K562 (cell line): ENCODE measurements around the gene LRP1-AS. TPM values are rescaled to one million over a fixed set of nuclear protein-coding genes. Genes with fewer than 3 reads are reported as not detected.

Source experiments
- ATAC-seq: fragments of 200-7000 bp; cut with Tn5 transposase; 3 replicates; pipeline ENCODE4 v1.9.1; 2020; ENCODE audit warnings: moderate library complexity
- BruUV-seq: library from RNA; stranded (reverse); fragments of 400-500 nt; replicated peaks from 2 replicates; lab custom pipeline; 2021; lab: Mats Ljungman, UMichigan
- CTCF ChIA-PET: fragments of 300-600 bp; formaldehyde crosslinking; extraction: SDS; loops from one replicate; lab custom pipeline; 2021; ENCODE audit warnings: low intra/inter-chr PET ratio; lab: Yijun Ruan, JAX
- POLR2A ChIA-PET: fragments of 300-600, 350-650 bp; sonication (Branson Sonifier 250); formaldehyde crosslinking; extraction: SDS; loops from one replicate; lab custom pipeline; 2021; ENCODE audit warnings: antibody characterized with exemption, inconsistent platforms; lab: Yijun Ruan, JAX
- DNase-seq, 4 experiments: peaks; one replicate each; pipeline versions ENCODE4 v3.0.0 to v3.0.0-alpha.2; 2011 to 2018; ENCODE audit warnings: low spot score in 3 of 4, mixed read lengths in 3 of 4; ENCODE audit errors: extremely low read depth in 1 of 4
- FAIRE-seq: peaks from 2 replicates; lab custom pipeline; 2011; peaks lifted over from hg19 to GRCh38; lab: Jason Lieb, UNC
- H2AFZ ChIP-seq: 2 replicates; pipeline ENCODE4 v1.6.0; 2011; ENCODE audit warnings: low read depth, low read length, control low read depth, inconsistent platforms
- H3K27ac ChIP-seq: fragments of 200-600 bp; 3 replicates; pipeline ENCODE4 v1.8.0; 2011; ENCODE audit warnings: low read depth, mild to moderate bottlenecking, control low read depth, inconsistent platforms, low read length, moderate library complexity, mixed read lengths; ENCODE audit errors: extremely low read depth
- H3K27me3 ChIP-seq, 2 experiments: fragments of 300-600 bp in 1 of 2; 2 replicates in 1 of 2; 3 replicates in 1 of 2; pipeline versions ENCODE4 v1.6.0 to v1.8.0; 2011; ENCODE audit warnings: inconsistent platforms in 2 of 2, low read length in 2 of 2, mild to moderate bottlenecking in 1 of 2, mixed read lengths in 1 of 2, moderate library complexity in 1 of 2; ENCODE audit not compliant: control insufficient read depth in 2 of 2, insufficient read depth in 2 of 2
- H3K36me3 ChIP-seq: fragments of 300-600 bp; 3 replicates; pipeline ENCODE4 v1.8.0; 2011; ENCODE audit warnings: mild to moderate bottlenecking, low read length, inconsistent platforms; ENCODE audit not compliant: control insufficient read depth, insufficient read depth
- H3K4me1 ChIP-seq, 2 experiments: fragments of 200-600 bp in 1 of 2; replicated peaks in 1 of 2; 2 replicates in 1 of 2; 3 replicates in 1 of 2; pipeline versions ENCODE4 v1.5.1 to v1.8.0; 2011; ENCODE audit warnings: inconsistent platforms in 2 of 2, low read length in 2 of 2, mild to moderate bottlenecking in 1 of 2, mixed read lengths in 1 of 2, moderate library complexity in 1 of 2; ENCODE audit not compliant: control insufficient read depth in 2 of 2, insufficient read depth in 2 of 2
- H3K4me2 ChIP-seq: 2 replicates; pipeline ENCODE4 v1.6.1; 2011; ENCODE audit warnings: low read length, control low read depth, inconsistent platforms, mixed read lengths; ENCODE audit not compliant: insufficient read depth
- H3K4me3 ChIP-seq: fragments of 200-600 bp; sonication (generic), shearing (Covaris generic); 2 replicates; pipeline ENCODE4 v1.5.1; 2016; ENCODE audit warnings: control low read depth, inconsistent platforms
- H3K79me2 ChIP-seq: fragments of 200-600 bp; 3 replicates; pipeline ENCODE4 v1.8.0; 2011; ENCODE audit warnings: low read length, inconsistent platforms; ENCODE audit not compliant: control insufficient read depth, insufficient read depth
- H3K9ac ChIP-seq, 2 experiments: 2 replicates each; pipeline versions ENCODE4 v1.6.0 to v1.6.1; 2011; ENCODE audit warnings: low read depth in 2 of 2, low read length in 2 of 2, control low read depth in 1 of 2, inconsistent platforms in 1 of 2, mild to moderate bottlenecking in 1 of 2, mixed read lengths in 1 of 2; ENCODE audit not compliant: insufficient read depth in 1 of 2
- H3K9me1 ChIP-seq: one replicate; pipeline ENCODE4 v1.6.0; 2011; ENCODE audit warnings: inconsistent platforms, mild to moderate bottlenecking, low read length, moderate library complexity; ENCODE audit not compliant: control insufficient read depth, insufficient read depth
- H3K9me3 ChIP-seq: replicated peaks from 2 replicates; pipeline ENCODE4 v1.5.1; 2011; ENCODE audit warnings: low read depth, low read length, inconsistent platforms; ENCODE audit not compliant: control insufficient read depth, insufficient read depth
- H4K20me1 ChIP-seq: replicated peaks from 2 replicates; pipeline ENCODE4 v1.6.1; 2011; ENCODE audit warnings: low read length, inconsistent platforms, mixed read lengths; ENCODE audit not compliant: control insufficient read depth, insufficient read depth
- BACH1 ChIP-seq: fragments of 200-800 bp; sonication (Bioruptor generic); IDR thresholded peaks from 2 replicates; pipeline ENCODE4 v1.6.1; 2016; ENCODE audit warnings: missing genetic modification characterization, missing compliant biosample characterization
- CBFA2T2 ChIP-seq: fragments of 450-650 bp; conservative IDR thresholded peaks from 2 replicates; pipeline ENCODE4 v1.6.1; 2017; ENCODE audit warnings: mild to moderate bottlenecking
- CHD2 ChIP-seq: IDR thresholded peaks from 2 replicates; pipeline ENCODE4 v1.6.1; 2011; ENCODE audit warnings: low read depth, low read length
- CHD4 ChIP-seq: fragments of 200-600 bp; sonication (generic); IDR thresholded peaks from 3 replicates; pipeline ENCODE4 v1.6.1; 2012; ENCODE audit warnings: low read depth, mild to moderate bottlenecking, mixed read lengths, low read length, inconsistent platforms; ENCODE audit not compliant: insufficient read depth, insufficient replicate concordance, poor library complexity, severe bottlenecking
- CSDE1 ChIP-seq, 2 experiments: fragments of 450-650 bp; IDR thresholded peaks; 2 replicates each; pipeline ENCODE4 v1.6.1; 2016; ENCODE audit warnings: mild to moderate bottlenecking in 1 of 2
- DACH1 ChIP-seq: fragments of 450-650 bp; IDR thresholded peaks from 2 replicates; pipeline ENCODE4 v1.6.1; 2018; ENCODE audit not compliant: partially characterized antibody
- FOXA3 ChIP-seq, 2 experiments: fragments of 450-650 bp in 1 of 2; sonication (generic) in 1 of 2; formaldehyde crosslinking; IDR thresholded peaks in 1 of 2; conservative IDR thresholded peaks in 1 of 2; 2 replicates each; pipeline versions ENCODE4 v1.4.0 to v1.8.0; 2020 to 2022; ENCODE audit warnings: mild to moderate bottlenecking in 2 of 2, missing genetic modification reagents in 1 of 2
- GATA2 ChIP-seq: sonication (generic); formaldehyde crosslinking; IDR thresholded peaks from 2 replicates; pipeline ENCODE4 v1.4.0; 2020; ENCODE audit warnings: mild to moderate bottlenecking, missing genetic modification reagents
- HNRNPL ChIP-seq: fragments of 200-400 bp; formaldehyde crosslinking; IDR thresholded peaks from 2 replicates; pipeline ENCODE4 v1.6.1; 2017; ENCODE audit warnings: low read depth, mild to moderate bottlenecking, low read length
- KAT2B ChIP-seq: IDR thresholded peaks from one replicate; pipeline ENCODE4 v1.6.1; 2012; ENCODE audit warnings: low read depth, mild to moderate bottlenecking, control low read depth, inconsistent platforms, low read length, moderate library complexity
- LEF1 ChIP-seq: fragments of 450-650 bp; IDR thresholded peaks from 2 replicates; pipeline ENCODE4 v1.6.1; 2016; ENCODE audit warnings: mild to moderate bottlenecking
- MED1 ChIP-seq: sonication (generic); formaldehyde crosslinking; IDR thresholded peaks from 2 replicates; pipeline ENCODE4 v1.8.1; 2023; ENCODE audit warnings: missing genetic modification reagents, borderline replicate concordance
- NELFE ChIP-seq: IDR thresholded peaks from 2 replicates; pipeline ENCODE4 v1.6.1; 2011; ENCODE audit warnings: mild to moderate bottlenecking; ENCODE audit not compliant: insufficient read depth, insufficient read length
- RBM14 ChIP-seq: fragments of 200-400 bp; formaldehyde crosslinking; IDR thresholded peaks from 2 replicates; pipeline ENCODE4 v1.6.1; 2018; ENCODE audit warnings: low read depth, mild to moderate bottlenecking, low read length, moderate library complexity, borderline replicate concordance; ENCODE audit not compliant: insufficient read depth
- TAL1 ChIP-seq: fragments of 450-650 bp; IDR thresholded peaks from 2 replicates; pipeline ENCODE4 v1.6.1; 2016; ENCODE audit warnings: mild to moderate bottlenecking
- ZNF143 ChIP-seq: sonication (generic); formaldehyde crosslinking; IDR thresholded peaks from 2 replicates; pipeline ENCODE4 v1.9.0; 2022; ENCODE audit warnings: mild to moderate bottlenecking, missing genetic modification reagents
- ZNF282 ChIP-seq: sonication (generic); formaldehyde crosslinking; IDR thresholded peaks from 2 replicates; pipeline ENCODE4 v1.8.1; 2023; ENCODE audit warnings: missing genetic modification reagents
- WGBS: fragments of 100-300 bp; shearing (Covaris generic); methylation state at CpG from one replicate; pipeline ENCODE4 v1.1.6; 2016; ENCODE audit warnings: low coverage, mixed read lengths; ENCODE audit not compliant: insufficient coverage; ENCODE audit errors: missing lambda C conversion rate; 5-methylcytosine and 5-hydroxymethylcytosine counted together
- in situ Hi-C: fragments of 300-500 bp; cut with MboI; formaldehyde crosslinking; loops from 4 replicates; pipeline ENCODE4 v1.15.0; 2018; ENCODE audit warnings: inconsistent platforms, mixed read lengths
- intact Hi-C: fragments of 100-400 bp; cut with micrococcal nuclease; formaldehyde crosslinking; loops from 2 replicates; pipeline ENCODE4 v1.14.2; 2022
- polyA plus RNA-seq, 8 experiments: library from polyadenylated mRNA; depleted of rRNA in 4 of 8; stranded (reverse) in 5 of 8; unstranded in 3 of 8; fragments of >200 nt; fragmentation: Nextera tagmentation in 2 of 8; fragmentation: Illumina TruSeq in 1 of 8; extraction: Ambion mirVana in 2 of 8; extraction: Trizol in 1 of 8; gene quantifications; 2 replicates each; pipeline versions ENCODE4 v1.2.1 to v1.2.3, GENCODE V29; 2011 to 2014; ENCODE audit warnings: inconsistent platforms in 1 of 8, missing spikeins in 1 of 8
- total RNA-seq, 7 experiments: library from RNA; depleted of rRNA in 6 of 7; stranded (reverse); fragments of >200 nt in 6 of 7; fragmentation: Illumina TruSeq in 2 of 7; extraction: Trizol in 2 of 7; gene quantifications; 2 replicates each; pipeline versions ENCODE4 v1.2.1 to v1.2.3, GENCODE V29; 2011 to 2021; ENCODE audit warnings: low replicate concordance in 1 of 7
- TF ChIP-seq, protein P1 (sequence below): sonication (generic); formaldehyde crosslinking; IDR thresholded peaks from 2 replicates; pipeline ENCODE4 v1.8.0; 2022; ENCODE audit warnings: missing genetic modification reagents, mild to moderate bottlenecking, moderate library complexity, borderline replicate concordance
- TF ChIP-seq, protein P2 (sequence below), 2 experiments: fragments of 450-650 bp; IDR thresholded peaks; 2 replicates each; pipeline ENCODE4 v1.6.1; 2016

LRP1-AS gene
- total and polyA plus RNA-seq, 9 of the 15 experiments (the other 6 are each of a cell fraction or from before 2014, with no cell fraction given) = not detected

DNA sequence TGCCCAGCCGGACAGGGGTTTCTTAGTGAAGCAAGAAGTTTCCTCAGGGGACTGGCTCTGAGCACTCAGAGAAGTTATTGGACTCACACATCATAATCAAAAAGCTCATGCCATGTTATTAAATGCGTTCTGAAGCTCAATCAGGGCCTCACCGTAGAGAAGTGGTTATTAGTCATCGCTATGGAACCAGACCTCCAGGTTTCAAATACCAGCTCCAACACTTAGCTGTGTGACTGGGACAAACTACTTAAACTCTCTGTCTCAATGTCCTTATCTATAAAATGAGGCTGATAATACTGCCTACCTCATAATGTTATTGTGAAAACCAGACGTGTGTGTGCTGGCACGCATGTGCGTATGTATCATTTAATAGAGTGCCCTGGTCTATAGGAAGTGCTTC, 43.6 kb downstream of the LRP1-AS start:
- Histone ChIP-seq H3K4me1 (peaks cover 24 to 62% of the 10 kb centered on the region in 2 experiments), H3K9ac (peak overlapping the region in 1 of 2 experiments; percentile 78; a peak in 2 of 4 replicates), H3K4me3 (no peak overlapping the region), H3K79me2 (no peaks in the 10 kb centered on the region), H2AFZ (no peak overlapping the region), H4K20me1 (no peaks in the 10 kb centered on the region), H3K4me2 (no peak overlapping the region), H3K9me3 (no peaks in the 10 kb centered on the region), H3K27me3 (no peaks in the 10 kb centered on the region), H3K9me1 (no peaks in the 10 kb centered on the region), H3K36me3 (peaks cover 43% of the 10 kb centered on the region), H3K27ac (no peak overlapping the region; the same call in 1 of the 3 replicates)
- DNase-seq (no peak), ATAC-seq (no peak), FAIRE-seq (no peak)
- intact Hi-C loops (no loop called here), in situ Hi-C loops (no loop called here)
- 73% methylated on average over 7 of the region's 7 CpGs for WGBS
- CTCF ChIA-PET = no interaction called here
- no TSS peak for BruUV-seq
- TF ChIP-seq ZNF282 (CRISPR knock-in tag) = no peak
- TF ChIP-seq HNRNPL = no peak
- no peak for TF ChIP-seq KAT2B
- TF ChIP-seq FOXA3 (CRISPR knock-in tag; conservative IDR thresholded peaks at IDR 0.05 in 1 of 2, IDR thresholded peaks at IDR 0.05 in 1 of 2) = no peak
- no peak for TF ChIP-seq ZNF143 (CRISPR knock-in tag)
- TF ChIP-seq CBFA2T2 = no peak
- TF ChIP-seq TAL1 = no peak
- TF ChIP-seq NELFE = no peak
- no peak for TF ChIP-seq BACH1 (tag)
- no peak for TF ChIP-seq CHD2
- no peak for TF ChIP-seq RBM14
- no peak for TF ChIP-seq GATA2 (CRISPR knock-in tag)
- no peak for TF ChIP-seq MED1
- no peak for TF ChIP-seq CSDE1 (IDR thresholded peaks at IDR 0.05)
- TF ChIP-seq LEF1 = no peak
- no peak for TF ChIP-seq DACH1
- TF ChIP-seq, protein P1, sequence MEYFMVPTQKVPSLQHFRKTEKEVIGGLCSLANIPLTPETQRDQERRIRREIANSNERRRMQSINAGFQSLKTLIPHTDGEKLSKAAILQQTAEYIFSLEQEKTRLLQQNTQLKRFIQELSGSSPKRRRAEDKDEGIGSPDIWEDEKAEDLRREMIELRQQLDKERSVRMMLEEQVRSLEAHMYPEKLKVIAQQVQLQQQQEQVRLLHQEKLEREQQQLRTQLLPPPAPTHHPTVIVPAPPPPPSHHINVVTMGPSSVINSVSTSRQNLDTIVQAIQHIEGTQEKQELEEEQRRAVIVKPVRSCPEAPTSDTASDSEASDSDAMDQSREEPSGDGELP (CRISPR knock-in tag) = no peak
- no peak for TF ChIP-seq CHD4
- TF ChIP-seq, protein P2, sequence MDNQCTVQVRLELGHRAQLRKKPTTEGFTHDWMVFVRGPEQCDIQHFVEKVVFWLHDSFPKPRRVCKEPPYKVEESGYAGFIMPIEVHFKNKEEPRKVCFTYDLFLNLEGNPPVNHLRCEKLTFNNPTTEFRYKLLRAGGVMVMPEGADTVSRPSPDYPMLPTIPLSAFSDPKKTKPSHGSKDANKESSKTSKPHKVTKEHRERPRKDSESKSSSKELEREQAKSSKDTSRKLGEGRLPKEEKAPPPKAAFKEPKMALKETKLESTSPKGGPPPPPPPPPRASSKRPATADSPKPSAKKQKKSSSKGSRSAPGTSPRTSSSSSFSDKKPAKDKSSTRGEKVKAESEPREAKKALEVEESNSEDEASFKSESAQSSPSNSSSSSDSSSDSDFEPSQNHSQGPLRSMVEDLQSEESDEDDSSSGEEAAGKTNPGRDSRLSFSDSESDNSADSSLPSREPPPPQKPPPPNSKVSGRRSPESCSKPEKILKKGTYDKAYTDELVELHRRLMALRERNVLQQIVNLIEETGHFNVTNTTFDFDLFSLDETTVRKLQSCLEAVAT (IDR thresholded peaks at IDR 0.05) = no peak
- POLR2A ChIA-PET = interaction anchor here (1.5 to 1.9 kb wide), 2 partner anchors 23 to 26 kb away, joined by 4 to 7 read pairs; partner anchors contain the start of gene NEMP1
